ENCODE measurements around the gene RAPGEF2. TPM values are rescaled to one million over a fixed set of nuclear protein-coding genes. Genes with fewer than 3 reads are reported as not detected.

The RAPGEF2 gene
- total RNA-seq, 1 experiment from 2014 or later: 37.1 TPM

DNA sequence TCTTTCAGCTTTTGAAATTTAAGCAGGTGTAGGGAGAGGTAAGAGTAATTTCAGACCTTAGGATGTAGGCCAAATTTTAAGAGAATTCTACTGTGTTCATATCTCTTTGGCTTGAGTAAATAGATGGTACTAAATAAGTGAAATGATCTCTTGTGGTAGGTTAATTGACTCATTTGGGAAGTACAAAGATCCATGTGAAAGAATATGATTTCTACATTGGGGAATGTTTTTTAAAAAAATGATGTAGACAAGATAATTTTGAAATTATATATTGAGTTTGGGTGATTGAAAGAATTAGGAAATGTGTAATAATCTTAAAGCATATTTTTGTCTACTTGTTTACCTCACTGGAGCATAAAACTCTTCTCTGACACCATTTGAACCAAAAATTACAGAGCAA is 35.6 kb downstream of the RAPGEF2 start:
- H3K14ac ChIP-seq (ENCODE audit: insufficient read depth, low read length): no peak overlapping the region
- H2AFZ ChIP-seq (ENCODE audit: low read length): no peak overlapping the region
- H3K79me1 ChIP-seq (ENCODE audit: insufficient read depth, low read depth, low read length, poor library complexity, severe bottlenecking): peaks cover 4% of the 10 kb centered on the region
- no peaks in the 10 kb centered on the region for H4K20me1 ChIP-seq (ENCODE audit: control insufficient read depth, insufficient read depth, insufficient read length)
- no peak overlapping the region for H3K4me2 ChIP-seq (ENCODE audit: insufficient read depth, insufficient read length, low read length)
- H3K56ac ChIP-seq (ENCODE audit: insufficient read length, low read depth, low read length): no peak overlapping the region
- Mint-ChIP-seq H3K4me3 (no peak overlapping the region), H3K36me3 (ENCODE audit: insufficient read depth in 1 of 3, low read depth in 3 of 3) (0 out of 7 replicates have a peak, but pooled peaks cover 0 to 2% (median 0%) of the 10 kb centered on the region in 3 experiments), H3K4me1 (peaks cover 18 to 20% of the 10 kb centered on the region in 2 experiments), H3K27me3 (ENCODE audit: low read depth) (no peaks in the 10 kb centered on the region), H3K27ac (no peak overlapping the region), H3K9me3 (no peaks in the 10 kb centered on the region)
- no peak for DNase-seq
- H2AK5ac ChIP-seq (ENCODE audit: insufficient read length, low read length): no peak overlapping the region
- no peak overlapping the region for H3K4ac ChIP-seq (ENCODE audit: low read depth, low read length)
- no peak overlapping the region for H3K9ac ChIP-seq (ENCODE audit: extremely low read depth, insufficient read length, low read length)
- no peak overlapping the region for H2BK12ac ChIP-seq (ENCODE audit: insufficient read length, low read depth, low read length)
- TF ChIP-seq, protein P1, sequence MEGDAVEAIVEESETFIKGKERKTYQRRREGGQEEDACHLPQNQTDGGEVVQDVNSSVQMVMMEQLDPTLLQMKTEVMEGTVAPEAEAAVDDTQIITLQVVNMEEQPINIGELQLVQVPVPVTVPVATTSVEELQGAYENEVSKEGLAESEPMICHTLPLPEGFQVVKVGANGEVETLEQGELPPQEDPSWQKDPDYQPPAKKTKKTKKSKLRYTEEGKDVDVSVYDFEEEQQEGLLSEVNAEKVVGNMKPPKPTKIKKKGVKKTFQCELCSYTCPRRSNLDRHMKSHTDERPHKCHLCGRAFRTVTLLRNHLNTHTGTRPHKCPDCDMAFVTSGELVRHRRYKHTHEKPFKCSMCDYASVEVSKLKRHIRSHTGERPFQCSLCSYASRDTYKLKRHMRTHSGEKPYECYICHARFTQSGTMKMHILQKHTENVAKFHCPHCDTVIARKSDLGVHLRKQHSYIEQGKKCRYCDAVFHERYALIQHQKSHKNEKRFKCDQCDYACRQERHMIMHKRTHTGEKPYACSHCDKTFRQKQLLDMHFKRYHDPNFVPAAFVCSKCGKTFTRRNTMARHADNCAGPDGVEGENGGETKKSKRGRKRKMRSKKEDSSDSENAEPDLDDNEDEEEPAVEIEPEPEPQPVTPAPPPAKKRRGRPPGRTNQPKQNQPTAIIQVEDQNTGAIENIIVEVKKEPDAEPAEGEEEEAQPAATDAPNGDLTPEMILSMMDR (conservative IDR thresholded peaks at IDR 0.05): no peak
- no peak overlapping the region for H2BK5ac ChIP-seq (ENCODE audit: insufficient read length, low read length)
- H4K8ac ChIP-seq (replicated peaks; ENCODE audit: insufficient read length, low read depth, low read length): no peak overlapping the region
- no peak overlapping the region for H3K23ac ChIP-seq (ENCODE audit: insufficient read length, low read depth, low read length)
- H4K5ac ChIP-seq (ENCODE audit: insufficient read length, low read depth, low read length): no peak overlapping the region
- no peak overlapping the region for H3K27ac ChIP-seq (ENCODE audit: insufficient read length, low read depth, low read length)
- no peak overlapping the region for H3K18ac ChIP-seq (ENCODE audit: insufficient read length, low read depth, low read length)
- no peak overlapping the region for H4K91ac ChIP-seq (ENCODE audit: insufficient read length, low read depth, low read length)
- H3T11ph ChIP-seq (ENCODE audit: low read length): no peak overlapping the region
- peaks cover 2% of the 10 kb centered on the region; the same call in 1 of the 2 replicates for H3K4me1 ChIP-seq (ENCODE audit: insufficient read depth, low read length)
- H3K27me3 ChIP-seq (ENCODE audit: insufficient read depth, low read length): no peaks in the 10 kb centered on the region
- H2BK120ac ChIP-seq (ENCODE audit: low read depth, low read length, poor library complexity, severe bottlenecking): no peak overlapping the region
- no peak overlapping the region for H2BK15ac ChIP-seq (ENCODE audit: low read depth, low read length)
- no peaks in the 10 kb centered on the region for H3K23me2 ChIP-seq (ENCODE audit: insufficient read length, low read depth, low read length, poor library complexity, severe bottlenecking)
- no peak overlapping the region for H2BK20ac ChIP-seq (ENCODE audit: low read depth, low read length, poor library complexity, severe bottlenecking)
- H3K79me2 ChIP-seq (ENCODE audit: insufficient read depth, low read length): peaks cover 2% of the 10 kb centered on the region; the same call in 1 of the 2 replicates
- no peaks in the 10 kb centered on the region for H3K9me3 ChIP-seq (ENCODE audit: control insufficient read depth, low read depth, low read length)
